Adrenal gland (tissue), 12 donors: Measurements from ENCODE around the gene DLGAP1. TPM values are rescaled to one million over a fixed set of nuclear protein-coding genes. Genes with fewer than 3 reads are reported as not detected.

ENCODE experiments used
- DNase-seq, 7 donors: peaks; one replicate each; pipeline ENCODE4 v3.0.0-alpha.2; 2019 to 2020
- H3K27ac ChIP-seq, 5 donors: fragments of 200-600 bp; sonication (generic) in 4 of 5; 1 replicate in 3 of 5; 2 replicates in 2 of 5; pipeline versions ENCODE4 v1.5.1 to v1.8.0; 2016 to 2020; ENCODE audit warnings: mild to moderate bottlenecking in 1 of 5
- H3K27me3 ChIP-seq: fragments of 200-600 bp; 2 replicates; pipeline ENCODE4 v1.8.0; 2021
- H3K36me3 ChIP-seq, 2 donors: fragments of 200-600 bp; replicated peaks in 1 of 2; 1 replicate in 1 of 2; 2 replicates in 1 of 2; pipeline versions ENCODE4 v1.5.1 to v1.8.0; 2018 to 2022
- H3K4me1 ChIP-seq, 2 donors: fragments of 200-600 bp; replicated peaks in 1 of 2; 1 replicate in 1 of 2; 2 replicates in 1 of 2; pipeline versions ENCODE4 v1.5.1 to v1.8.0; 2018 to 2021
- H3K4me3 ChIP-seq, 4 donors: fragments of 200-600 bp; sonication (generic) in 3 of 4; one replicate each; pipeline ENCODE4 v1.5.1; 2016 to 2018
- H3K9me3 ChIP-seq, 3 donors: fragments of 200-600 bp; sonication (generic) in 1 of 3; replicated peaks in 1 of 3; 1 replicate in 2 of 3; 2 replicates in 1 of 3; pipeline versions ENCODE4 v1.5.1 to v1.8.0; 2016 to 2021
- POLR2A ChIP-seq, 2 donors: fragments of 450-650 bp; IDR thresholded peaks; one replicate each; pipeline ENCODE4 v1.6.1; 2017; ENCODE audit warnings: antibody characterized with exemption in 2 of 2, mild to moderate bottlenecking in 2 of 2, moderate library complexity in 1 of 2
- WGBS, 4 donors: extraction: QIAGEN DNeasy Blood & Tissue Kit in 2 of 4; methylation state at CpG; one replicate each; pipeline versions ENCODE4 v1.1.5 to v1.1.7; 2013 to 2017; 5-methylcytosine and 5-hydroxymethylcytosine counted together
- intact Hi-C, 2 donors: fragments of 100-400 bp; cut with DNase I; formaldehyde crosslinking; loops; one replicate each; pipeline versions ENCODE4 v1.14.1 to v1.15.0; 2022 to 2023
- polyA plus RNA-seq, 3 donors: library from polyadenylated mRNA; stranded (reverse); fragments of 200-250 nt in 2 of 3; fragments of 350-450 nt in 1 of 3; fragmentation: Illumina TruSeq in 1 of 3; extraction: RNeasy Lipid Tissue Mini Kit (QIAGEN cat#74804) in 1 of 3; gene quantifications; one replicate each; pipeline ENCODE4 v1.2.3, GENCODE V29; 2013 to 2014
- total RNA-seq, 9 donors: library from RNA; depleted of rRNA in 4 of 9; stranded (reverse); fragments of >200 nt in 4 of 9; fragments of 120-200 nt in 1 of 9; fragmentation: NEBNext Ultra II Directional in 1 of 9; extraction: Animal tissue kit (Norgen Biotek cat#: 25700) in 1 of 9; gene quantifications; one replicate each; pipeline versions ENCODE4 v1.1.0 to v1.2.4, GENCODE V29; 2013 to 2023
- TF ChIP-seq, protein P1 (sequence below), 6 experiments: fragments of 450-650 bp in 4 of 6; fragments of 200-600 bp in 2 of 6; sonication (generic) in 1 of 6; IDR thresholded peaks; 1 replicate in 5 of 6; 2 replicates in 1 of 6; pipeline versions ENCODE4 v1.5.1 to v1.8.0; 2016 to 2021; ENCODE audit warnings: antibody characterized with exemption in 6 of 6, mild to moderate bottlenecking in 2 of 6, moderate library complexity in 1 of 6
- donor health status: healthy with polysubstance abuse.
- donor health status: Bipolar disorder and iron deficiency.
- donor health status: DM: yes; HTN: yes; CAD: no.
- donor health status: DM: no; HTN: no; CAD: no.
- donor health status: DM: no; HTN: no; CAD: no.
- donor health status: DM: yes; HTN: yes; CAD: no.

The DLGAP1 gene
- total and polyA plus RNA-seq, 12 donors = 1.7 to 30.9 (median 12.9) TPM

DNA sequence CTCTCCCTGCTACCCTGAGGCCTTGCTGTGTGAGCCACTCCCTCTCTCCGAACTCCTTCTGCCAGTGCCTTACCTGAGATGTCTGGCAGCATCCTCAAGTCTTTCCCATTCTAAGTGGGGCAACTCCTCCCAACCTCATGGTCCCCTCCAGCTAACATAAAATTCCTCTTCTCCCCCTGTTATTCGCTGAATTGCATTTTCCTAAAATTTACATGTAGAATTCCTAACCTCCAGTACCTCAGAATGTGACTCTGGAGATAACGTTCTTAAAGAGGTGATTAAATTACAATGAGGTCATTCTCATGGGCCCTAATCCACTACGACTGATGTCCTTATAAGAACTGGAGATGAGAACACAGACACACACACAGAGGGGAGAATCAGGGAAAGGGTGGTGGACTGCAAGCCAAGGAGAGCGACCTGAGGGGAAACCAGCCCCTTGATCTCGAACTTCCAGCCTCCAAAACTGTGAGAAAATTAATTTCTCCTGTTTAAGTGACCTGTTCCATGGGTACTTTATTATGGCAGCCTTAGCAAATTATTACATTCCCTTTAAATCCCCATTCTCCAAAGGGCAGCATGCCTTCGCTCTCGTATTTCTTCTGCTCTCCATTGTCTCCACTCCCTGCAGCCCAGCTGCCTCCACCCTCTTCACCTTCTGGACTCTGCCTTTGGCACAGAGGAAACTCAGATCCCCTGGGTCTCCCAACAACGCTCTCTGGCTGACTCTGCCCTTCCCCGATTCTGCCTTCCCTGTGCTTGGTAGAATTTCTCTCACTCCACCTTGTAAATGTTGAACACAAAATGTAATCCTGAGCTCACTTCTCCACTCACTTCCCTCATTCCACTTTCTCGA, 934.6 kb downstream of the DLGAP1 start:
- Histone ChIP-seq H3K27ac (no peak overlapping the region), H3K27me3 (no peaks in the 10 kb centered on the region), H3K36me3 (no peaks in the 10 kb centered on the region), H3K9me3 (peaks cover 0 to 4% (median 0%) of the 10 kb centered on the region in 3 donors), H3K4me1 (no peaks in the 10 kb centered on the region), H3K4me3 (no peak overlapping the region)
- intact Hi-C loops = no loop called here
- TF ChIP-seq, protein P1, sequence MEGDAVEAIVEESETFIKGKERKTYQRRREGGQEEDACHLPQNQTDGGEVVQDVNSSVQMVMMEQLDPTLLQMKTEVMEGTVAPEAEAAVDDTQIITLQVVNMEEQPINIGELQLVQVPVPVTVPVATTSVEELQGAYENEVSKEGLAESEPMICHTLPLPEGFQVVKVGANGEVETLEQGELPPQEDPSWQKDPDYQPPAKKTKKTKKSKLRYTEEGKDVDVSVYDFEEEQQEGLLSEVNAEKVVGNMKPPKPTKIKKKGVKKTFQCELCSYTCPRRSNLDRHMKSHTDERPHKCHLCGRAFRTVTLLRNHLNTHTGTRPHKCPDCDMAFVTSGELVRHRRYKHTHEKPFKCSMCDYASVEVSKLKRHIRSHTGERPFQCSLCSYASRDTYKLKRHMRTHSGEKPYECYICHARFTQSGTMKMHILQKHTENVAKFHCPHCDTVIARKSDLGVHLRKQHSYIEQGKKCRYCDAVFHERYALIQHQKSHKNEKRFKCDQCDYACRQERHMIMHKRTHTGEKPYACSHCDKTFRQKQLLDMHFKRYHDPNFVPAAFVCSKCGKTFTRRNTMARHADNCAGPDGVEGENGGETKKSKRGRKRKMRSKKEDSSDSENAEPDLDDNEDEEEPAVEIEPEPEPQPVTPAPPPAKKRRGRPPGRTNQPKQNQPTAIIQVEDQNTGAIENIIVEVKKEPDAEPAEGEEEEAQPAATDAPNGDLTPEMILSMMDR (IDR thresholded peaks at IDR 0.05) = no peak
- TF ChIP-seq POLR2A (IDR thresholded peaks at IDR 0.05) = no peak
- 85 to 90% (median 87%) methylated on average over 11 of the region's 11 CpGs for WGBS, 4 donors
- no peak for DNase-seq

DNA sequence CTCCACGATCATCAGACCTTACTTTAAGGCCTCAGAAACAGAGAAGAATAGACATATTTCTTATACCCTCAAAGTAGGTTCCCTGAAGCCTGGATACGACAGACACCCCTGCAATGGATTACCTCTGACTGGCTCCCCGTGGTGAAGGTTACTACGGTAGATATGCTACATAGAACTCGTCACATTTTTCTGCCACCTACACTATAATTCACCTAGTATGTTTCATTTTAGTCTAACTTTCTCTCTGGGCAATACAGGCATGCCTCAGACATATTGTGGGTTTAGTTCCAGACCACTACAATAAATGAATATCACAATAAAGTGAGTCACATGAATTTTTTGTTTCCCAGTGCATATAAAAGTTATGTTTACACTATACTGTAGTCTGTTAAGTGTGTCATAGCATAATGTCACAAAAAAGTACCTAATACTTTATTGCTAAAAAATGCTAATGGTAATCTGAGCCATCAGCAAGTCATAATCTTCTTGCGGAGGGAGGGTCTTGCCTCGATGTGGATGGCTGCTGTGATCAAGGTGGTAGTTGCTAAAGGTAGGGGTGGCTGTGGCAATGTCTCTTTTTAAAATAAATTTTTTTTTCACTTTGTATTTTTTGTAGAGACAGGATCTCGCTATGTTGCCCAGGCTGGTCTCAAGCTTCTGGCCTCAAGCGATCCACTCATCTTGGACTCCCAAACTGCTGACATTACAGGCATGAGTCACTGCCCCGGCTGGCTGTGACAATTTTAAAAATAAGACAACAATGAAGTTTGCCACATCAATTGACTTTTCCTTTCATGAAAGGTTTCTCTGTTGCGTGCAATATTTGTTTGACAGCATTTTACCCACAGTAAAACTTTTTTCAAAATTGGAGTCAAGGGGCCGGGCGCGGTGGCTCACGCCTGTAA, 940.5 kb downstream of the DLGAP1 start:
- H3K27ac ChIP-seq = no peak overlapping the region
- H3K9me3 ChIP-seq = no peaks in the 10 kb centered on the region
- H3K4me3 ChIP-seq = no peak overlapping the region
- peak in 2 of 7 donors; percentile 24 to 40 for DNase-seq
- intact Hi-C loops = no loop called here
- peaks cover 6 to 12% of the 10 kb centered on the region in 2 donors for H3K4me1 ChIP-seq
- H3K36me3 ChIP-seq = no peaks in the 10 kb centered on the region
- WGBS, 4 donors = 81 to 89% (median 87%) methylated on average over 15 of the region's 15 CpGs
- TF ChIP-seq, protein P1 (IDR thresholded peaks at IDR 0.05) = no peak
- TF ChIP-seq POLR2A (IDR thresholded peaks at IDR 0.05) = no peak
- no peaks in the 10 kb centered on the region for H3K27me3 ChIP-seq

DNA sequence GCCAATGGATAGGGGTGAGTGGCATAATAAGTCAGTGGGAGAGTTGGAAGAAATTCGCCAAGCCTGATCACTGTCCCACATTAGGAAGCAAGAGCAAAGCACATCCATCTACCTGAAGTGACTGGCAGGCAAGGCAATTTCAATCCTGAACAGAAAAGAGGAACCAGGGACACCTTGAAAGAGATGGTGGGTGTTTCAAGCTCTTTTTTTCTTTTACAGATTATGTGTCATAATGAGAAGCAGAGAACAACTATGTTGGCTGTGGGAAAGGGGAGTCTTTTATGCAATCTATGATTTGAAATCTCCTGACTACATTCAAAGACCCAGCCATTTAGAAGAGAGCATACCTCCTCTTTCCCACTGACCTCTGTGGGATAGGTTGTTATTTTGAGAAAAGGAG, 941.6 kb downstream of the DLGAP1 start:
- no peak for DNase-seq
- no peak overlapping the region for H3K27ac ChIP-seq
- H3K4me3 ChIP-seq = no peak overlapping the region
- peaks cover 6 to 12% of the 10 kb centered on the region in 2 donors for H3K4me1 ChIP-seq
- 85 to 95% (median 89%) methylated on average over 1 of the region's 1 CpG for WGBS, 4 donors
- H3K27me3 ChIP-seq = no peaks in the 10 kb centered on the region
- TF ChIP-seq POLR2A (IDR thresholded peaks at IDR 0.05) = no peak
- TF ChIP-seq, protein P1 (IDR thresholded peaks at IDR 0.05) = no peak
- no peaks in the 10 kb centered on the region for H3K36me3 ChIP-seq
- intact Hi-C loops = no loop called here
- H3K9me3 ChIP-seq = no peaks in the 10 kb centered on the region

DNA sequence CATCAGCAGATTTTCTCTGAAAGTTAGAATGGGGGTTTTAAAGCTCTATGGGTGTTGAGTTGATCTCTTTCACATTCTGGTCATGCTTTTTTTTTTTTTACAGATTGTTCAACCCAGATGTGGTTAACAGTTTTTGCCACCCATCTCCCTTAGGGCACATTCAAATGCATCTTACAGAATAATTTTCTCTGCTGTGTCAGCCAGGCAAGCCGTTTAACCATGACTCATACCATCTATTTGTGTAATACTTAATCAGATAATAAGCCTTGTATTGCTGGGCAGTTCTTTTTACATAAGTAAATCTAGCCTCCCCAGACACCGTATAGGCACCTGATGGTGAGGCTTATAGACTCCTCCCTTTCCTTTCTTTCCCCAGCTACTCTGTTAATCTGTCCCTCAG, 943.1 kb downstream of the DLGAP1 start:
- TF ChIP-seq POLR2A (IDR thresholded peaks at IDR 0.05) = no peak
- TF ChIP-seq, protein P1 (IDR thresholded peaks at IDR 0.05) = no peak
- Histone ChIP-seq H3K27me3 (no peaks in the 10 kb centered on the region), H3K36me3 (no peaks in the 10 kb centered on the region), H3K4me1 (peaks cover 6 to 12% of the 10 kb centered on the region in 2 donors), H3K27ac (peak overlapping the region in 2 of 5 donors; percentile 41), H3K4me3 (no peak overlapping the region), H3K9me3 (no peaks in the 10 kb centered on the region)
- intact Hi-C loops = no loop called here
- DNase-seq = peak in 4 of 7 donors; percentile 24 to 60 (median 30)
- WGBS, 4 donors = 17 to 39% (median 18%) methylated on average over 2 of the region's 2 CpGs
